Kidney tubule cell (primary cell): Measurements from ENCODE around the gene NCCRP1.

Source experiments
- DNase-seq: peaks from one replicate; pipeline ENCODE4 v3.0.0-alpha.2; 2018; ENCODE audit warnings: low spot score

The NCCRP1 gene

GRCh38 chr19:39165857-39166256 is 30.9 kb upstream of the NCCRP1 start:
- no peak for DNase-seq

- DNase-seq: peak; percentile 35
These were observed 30.0 kb upstream of the NCCRP1 start for GRCh38 chr19:39166571-39167391.

- DNase-seq: no peak
These were observed 29.1 kb upstream of the NCCRP1 start for GRCh38 chr19:39167461-39168257.

GRCh38 chr19:39168258-39169142 is 28.3 kb upstream of the NCCRP1 start:
- no peak for DNase-seq

- no peak for DNase-seq
These were observed 27.5 kb upstream of the NCCRP1 start for GRCh38 chr19:39169143-39169810.

GRCh38 chr19:39170386-39171231 is 26.2 kb upstream of the NCCRP1 start:
- no peak for DNase-seq

GRCh38 chr19:39171479-39172465 is 25.0 kb upstream of the NCCRP1 start:
- DNase-seq: no peak

GRCh38 chr19:39172700-39173501 is 23.9 kb upstream of the NCCRP1 start:
- no peak for DNase-seq

- no peak for DNase-seq
These were observed 23.2 kb upstream of the NCCRP1 start for GRCh38 chr19:39173502-39173991.

GRCh38 chr19:39174142-39174541 is 22.6 kb upstream of the NCCRP1 start:
- DNase-seq: no peak

- no peak for DNase-seq
These were observed 21.9 kb upstream of the NCCRP1 start for GRCh38 chr19:39174558-39175544.

- DNase-seq: no peak
These were observed 21.2 kb upstream of the NCCRP1 start for GRCh38 chr19:39175564-39175963.

- DNase-seq: no peak
These were observed 19.6 kb upstream of the NCCRP1 start for GRCh38 chr19:39177110-39177699.

GRCh38 chr19:39177736-39178135 is 19.0 kb upstream of the NCCRP1 start:
- no peak for DNase-seq

- DNase-seq: no peak
These were observed 18.3 kb upstream of the NCCRP1 start for GRCh38 chr19:39178296-39179006.

GRCh38 chr19:39179754-39180153 is 17.0 kb upstream of the NCCRP1 start:
- no peak for DNase-seq
